Peyer's patch (tissue), 4 donors: ENCODE data around the gene NBAS. TPM values are rescaled to one million over a fixed set of nuclear protein-coding genes. Genes with fewer than 3 reads are reported as not detected.
A peak's percentile ranks its signal among the peaks of the same experiment; 100 is the strongest.

Experiments used
- DNase-seq, 3 donors: peaks; one replicate each; pipeline ENCODE4 v3.0.0-alpha.2; 2017 to 2019
- H3K27ac ChIP-seq, 4 donors: fragments of 200-600 bp; sonication (generic); one replicate each; pipeline ENCODE4 v1.5.1; 2016 to 2019
- H3K27me3 ChIP-seq, 2 donors: fragments of 200-600 bp; sonication (generic); one replicate each; pipeline ENCODE4 v1.5.1; 2019
- H3K36me3 ChIP-seq, 3 donors: fragments of 200-600 bp; sonication (generic); one replicate each; pipeline ENCODE4 v1.5.1; 2016 to 2019
- H3K4me1 ChIP-seq, 4 donors: fragments of 200-600 bp; sonication (generic); one replicate each; pipeline ENCODE4 v1.5.1; 2016 to 2019
- H3K4me3 ChIP-seq, 4 donors: fragments of 200-600 bp; sonication (generic); 1 replicate in 3 of 4; 2 replicates in 1 of 4; pipeline ENCODE4 v1.5.1; 2016 to 2019; ENCODE audit warnings: mild to moderate bottlenecking in 1 of 4
- H3K9me3 ChIP-seq, 4 donors: fragments of 200-600 bp; sonication (generic); one replicate each; pipeline ENCODE4 v1.5.1; 2016 to 2019; ENCODE audit warnings: mild to moderate bottlenecking in 1 of 4
- CTCF ChIP-seq, 6 experiments: fragments of 450-650 bp in 4 of 6; fragments of 200-600 bp in 2 of 6; sonication (generic) in 1 of 6; IDR thresholded peaks; one replicate each; pipeline ENCODE4 v1.5.1; 2017 to 2019; ENCODE audit warnings: antibody characterized with exemption in 6 of 6, mild to moderate bottlenecking in 3 of 6, moderate library complexity in 1 of 6
- POLR2A ChIP-seq, 2 donors: fragments of 450-650 bp; IDR thresholded peaks; one replicate each; pipeline ENCODE4 v1.5.1; 2017; ENCODE audit warnings: antibody characterized with exemption in 2 of 2, mild to moderate bottlenecking in 2 of 2, moderate library complexity in 2 of 2
- total RNA-seq, 4 donors: library from RNA; depleted of rRNA; stranded (reverse); fragments of >200 nt; gene quantifications; one replicate each; pipeline ENCODE4 v1.1.0, GENCODE V29; 2016

The NBAS gene
- total RNA-seq, 4 donors from 2014 or later = 43.2 to 70.2 (median 55.3) TPM

- TF ChIP-seq POLR2A (IDR thresholded peaks at IDR 0.05) = no peak
- TF ChIP-seq CTCF (IDR thresholded peaks at IDR 0.05) = no peak
- DNase-seq = no peak
- peak overlapping the region in 2 of 4 donors; percentile 6 to 53 for H3K27ac ChIP-seq
- H3K27me3 ChIP-seq = no peaks in the 10 kb centered on the region
- H3K9me3 ChIP-seq = no peaks in the 10 kb centered on the region
- no peak overlapping the region for H3K4me3 ChIP-seq
- H3K4me1 ChIP-seq = no peaks in the 10 kb centered on the region
- H3K36me3 ChIP-seq = peaks cover 0 to 17% (median 0%) of the 10 kb centered on the region in 3 donors
Measured at GRCh38 chr2:15170070-15170775, 390.9 kb downstream of the NBAS start.

GRCh38 chr2:15169326-15170069 is 391.6 kb downstream of the NBAS start:
- TF ChIP-seq POLR2A (IDR thresholded peaks at IDR 0.05) = no peak
- no peak for TF ChIP-seq CTCF (IDR thresholded peaks at IDR 0.05)
- H3K27ac ChIP-seq = peak overlapping the region in 2 of 4 donors; percentile 6 to 53
- no peaks in the 10 kb centered on the region for H3K27me3 ChIP-seq
- H3K4me1 ChIP-seq = no peaks in the 10 kb centered on the region
- no peaks in the 10 kb centered on the region for H3K9me3 ChIP-seq
- DNase-seq = no peak
- peaks cover 0 to 17% (median 0%) of the 10 kb centered on the region in 3 donors for H3K36me3 ChIP-seq
- no peak overlapping the region for H3K4me3 ChIP-seq

GRCh38 chr2:15168116-15168515 is 393.0 kb downstream of the NBAS start:
- no peak for TF ChIP-seq CTCF (IDR thresholded peaks at IDR 0.05)
- no peak for TF ChIP-seq POLR2A (IDR thresholded peaks at IDR 0.05)
- Histone ChIP-seq H3K27ac (no peak overlapping the region), H3K36me3 (peaks cover 0 to 17% (median 0%) of the 10 kb centered on the region in 3 donors), H3K4me1 (no peaks in the 10 kb centered on the region), H3K4me3 (no peak overlapping the region), H3K27me3 (no peaks in the 10 kb centered on the region), H3K9me3 (no peaks in the 10 kb centered on the region)
- no peak for DNase-seq

- no peak overlapping the region for H3K27ac ChIP-seq
- H3K27me3 ChIP-seq = no peaks in the 10 kb centered on the region
- no peak for DNase-seq
- H3K4me1 ChIP-seq = no peaks in the 10 kb centered on the region
- no peak for TF ChIP-seq CTCF (IDR thresholded peaks at IDR 0.05)
- TF ChIP-seq POLR2A (IDR thresholded peaks at IDR 0.05) = no peak
- peaks cover 0 to 17% (median 0%) of the 10 kb centered on the region in 3 donors for H3K36me3 ChIP-seq
- H3K9me3 ChIP-seq = no peaks in the 10 kb centered on the region
- no peak overlapping the region for H3K4me3 ChIP-seq
Measured at GRCh38 chr2:15166878-15167277, 394.3 kb downstream of the NBAS start.

- TF ChIP-seq POLR2A (IDR thresholded peaks at IDR 0.05) (no peak), CTCF (IDR thresholded peaks at IDR 0.05) (no peak)
Measured at GRCh38 chr2:15163326-15163725, 397.8 kb downstream of the NBAS start.

More at GRCh38 chr2:15163326-15163725, 397.8 kb downstream of the NBAS start:
- Histone ChIP-seq H3K4me3 (no peak overlapping the region), H3K4me1 (no peaks in the 10 kb centered on the region), H3K36me3 (peaks cover 0 to 17% (median 0%) of the 10 kb centered on the region in 3 donors), H3K27ac (no peak overlapping the region), H3K9me3 (no peaks in the 10 kb centered on the region), H3K27me3 (no peaks in the 10 kb centered on the region)
- DNase-seq = no peak
